Neural progenitor cell (in vitro differentiated cells): ENCODE data around the gene GALNT2.

ENCODE experiments used
- CTCF ChIP-seq: fragments of 200-600 bp; sonication (generic); IDR thresholded peaks from 2 replicates; pipeline ENCODE4 v1.5.1; 2017; ENCODE audit warnings: antibody characterized with exemption, mild to moderate bottlenecking
- EZH2 ChIP-seq: fragments of 200-600 bp; sonication (generic); IDR thresholded peaks from 2 replicates; pipeline ENCODE4 v1.6.1; 2017; ENCODE audit warnings: antibody characterized with exemption, mild to moderate bottlenecking, moderate library complexity
- EZH2phosphoT487 ChIP-seq: fragments of 200-600 bp; sonication (generic); IDR thresholded peaks from 2 replicates; pipeline ENCODE4 v1.6.1; 2017; ENCODE audit warnings: antibody characterized with exemption

GRCh38 chr1:230037261-230037660, 29.8 kb upstream of the GALNT2 start:
- TF ChIP-seq CTCF, result no peak
- no peak for TF ChIP-seq EZH2
- TF ChIP-seq EZH2phosphoT487, result no peak
